Mesodermal cell (in vitro differentiated cells): Measurements from ENCODE around the gene CD37.
"Not testable (repeated sequence)": the region's sequence is repeated elsewhere in the genome, so short reads cannot be mapped to it uniquely, and the experiment has no call there.

Experiments used
- H3K27ac ChIP-seq: 2 replicates; pipeline ENCODE4 v1.7.0; 2013; ENCODE audit warnings: mild to moderate bottlenecking, low read depth, low read length, moderate library complexity; ENCODE audit not compliant: severe bottlenecking
- H3K36me3 ChIP-seq: 2 replicates; pipeline ENCODE4 v1.7.1; 2013; ENCODE audit warnings: mild to moderate bottlenecking, low read length, moderate library complexity; ENCODE audit not compliant: control insufficient read depth, insufficient read depth
- H3K4me1 ChIP-seq: one replicate; pipeline ENCODE4 v1.7.1; 2013; ENCODE audit warnings: mild to moderate bottlenecking, low read length; ENCODE audit not compliant: insufficient read depth, control insufficient read depth, poor library complexity, severe bottlenecking
- H3K4me3 ChIP-seq: 2 replicates; pipeline ENCODE4 v1.7.0; 2013; ENCODE audit warnings: low read length, control low read depth, mild to moderate bottlenecking; ENCODE audit not compliant: insufficient read depth, poor library complexity, severe bottlenecking; ENCODE audit errors: extremely low read depth
- H3K9me3 ChIP-seq: 2 replicates; pipeline ENCODE4 v1.7.1; 2013; ENCODE audit warnings: mild to moderate bottlenecking, low read length, moderate library complexity; ENCODE audit not compliant: control insufficient read depth
- WGBS, 2 experiments: methylation state at CpG; one replicate each; pipeline ENCODE4 v1.1.5; 2013; ENCODE audit warnings: missing lambda C conversion rate in 2 of 2; ENCODE audit not compliant: insufficient coverage in 2 of 2; 5-methylcytosine and 5-hydroxymethylcytosine counted together

CD37 gene

GRCh38 chr19:49301866-49302252 lies 33.3 kb upstream of the CD37 start:
- Histone ChIP-seq H3K36me3 (no peaks in the 10 kb centered on the region), H3K9me3 (no peaks in the 10 kb centered on the region), H3K27ac (no peak overlapping the region), H3K4me3 (no peak overlapping the region), H3K4me1 (no peaks in the 10 kb centered on the region)
- WGBS, 2 experiments = 87% methylated on average over 5 of the region's 5 CpGs

GRCh38 chr19:49306734-49307133 lies 28.5 kb upstream of the CD37 start:
- H3K27ac ChIP-seq, H3K4me1 ChIP-seq, H3K4me3 ChIP-seq, H3K9me3 ChIP-seq: not testable (repeated sequence)
- 91 to 100% methylated on average over 1 to 2 of the region's 7 CpGs for WGBS, 2 experiments
- peaks cover 25% of the 10 kb centered on the region for H3K36me3 ChIP-seq

- WGBS, 2 experiments = 90 to 92% methylated on average over 5 of the region's 6 CpGs
- Histone ChIP-seq H3K27ac (no peak overlapping the region), H3K36me3 (peaks cover 31% of the 10 kb centered on the region), H3K4me1 (no peaks in the 10 kb centered on the region), H3K4me3 (no peak overlapping the region), H3K9me3 (no peaks in the 10 kb centered on the region)
Observed at GRCh38 chr19:49309087-49309486, 26.1 kb upstream of the CD37 start.

GRCh38 chr19:49315111-49315510 lies 20.1 kb upstream of the CD37 start:
- Histone ChIP-seq H3K4me3 (no peak overlapping the region), H3K9me3 (no peaks in the 10 kb centered on the region), H3K27ac (no peak overlapping the region), H3K36me3 (peaks cover 20% of the 10 kb centered on the region), H3K4me1 (no peaks in the 10 kb centered on the region)
- WGBS, 2 experiments = 100% methylated on average over 1 of the region's 1 CpG

DNA sequence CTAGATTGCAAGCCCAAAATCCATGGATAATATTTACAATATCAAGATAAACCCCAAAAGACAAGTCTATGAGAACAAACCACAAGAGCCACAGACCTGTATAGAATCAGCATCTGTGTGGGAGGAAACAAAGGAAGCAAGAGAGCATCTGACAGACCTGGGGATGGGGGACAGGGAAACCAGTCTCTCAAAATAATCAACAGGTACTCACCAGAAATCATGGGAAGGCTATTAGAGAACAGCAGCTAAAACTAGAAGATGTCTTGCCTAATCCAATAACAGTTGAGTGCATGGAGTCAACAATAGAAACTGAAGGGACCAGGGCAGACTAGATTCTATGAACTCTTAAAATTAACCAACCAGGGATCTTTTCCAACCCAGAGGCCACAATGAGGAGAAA lies 18.9 kb upstream of the CD37 start:
- Histone ChIP-seq H3K27ac (no peak overlapping the region), H3K4me3 (no peak overlapping the region), H3K9me3 (no peaks in the 10 kb centered on the region), H3K4me1 (no peaks in the 10 kb centered on the region), H3K36me3 (peaks cover 10% of the 10 kb centered on the region)

- Histone ChIP-seq H3K36me3 (peaks cover 5% of the 10 kb centered on the region), H3K4me1 (no peaks in the 10 kb centered on the region), H3K9me3 (no peaks in the 10 kb centered on the region), H3K4me3 (no peak overlapping the region), H3K27ac (no peak overlapping the region)
Observed at GRCh38 chr19:49318296-49318695, 16.9 kb upstream of the CD37 start.

GRCh38 chr19:49324801-49325576 lies 10.2 kb upstream of the CD37 start, which contains the start of gene SLC6A16:
SLC6A16 (minus strand) TSS chr19:49325191; CDS start chr19:49311347, 13,844 bp downstream.
- Histone ChIP-seq H3K36me3 (peaks cover 27% of the 10 kb centered on the region), H3K4me1 (no peaks in the 10 kb centered on the region), H3K9me3 (no peaks in the 10 kb centered on the region), H3K4me3 (no peak within 1 kb of the TSS), H3K27ac (no peak within 1 kb of the TSS)
- whole genome bisulfite sequencing, 2 experiments = 94 to 97% methylated on average over 28 to 30 of the region's 38 CpGs

- not testable (repeated sequence) for H3K4me3 ChIP-seq, H3K27ac ChIP-seq, H3K4me1 ChIP-seq, H3K9me3 ChIP-seq
- peaks cover 28% of the 10 kb centered on the region for H3K36me3 ChIP-seq
- WGBS, 2 experiments = 97 to 98% methylated on average over 8 to 11 of the region's 13 CpGs
Observed at GRCh38 chr19:49325756-49326155, 9.4 kb upstream of the CD37 start.

DNA sequence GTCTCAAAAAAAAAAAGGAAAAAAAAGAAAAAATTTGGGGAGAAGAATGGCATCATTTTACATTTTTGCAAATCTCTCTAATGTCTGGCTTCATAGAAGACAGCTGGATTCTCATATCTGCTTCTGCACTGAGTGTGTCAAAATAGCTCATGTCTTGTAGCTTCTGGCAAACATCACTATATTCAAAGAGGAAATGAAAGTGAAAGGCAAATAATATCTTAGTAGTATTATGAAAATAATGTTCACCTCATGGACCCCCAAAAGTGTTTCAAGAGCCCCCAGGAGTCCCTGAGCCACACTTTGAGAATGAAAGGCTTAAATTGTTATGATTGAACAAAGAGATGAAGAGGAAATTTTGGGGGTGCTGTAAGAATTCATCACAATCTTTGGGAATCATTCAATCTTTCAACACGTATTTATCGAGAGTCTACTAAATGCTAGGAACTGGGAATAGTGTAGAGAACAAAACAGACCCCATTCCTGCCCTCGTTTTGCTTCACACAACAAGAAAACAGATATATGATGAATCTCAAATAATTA lies 9.0 kb upstream of the CD37 start:
- peaks cover 32% of the 10 kb centered on the region for H3K36me3 ChIP-seq
- no CpG with 5 or more reads among the region's 3 CpGs for WGBS, 2 experiments

GRCh38 chr19:49327878-49328544 lies 7.2 kb upstream of the CD37 start:
- H3K4me3 ChIP-seq = no peak overlapping the region

More for the DNA sequence above, 9.0 kb upstream of the CD37 start:
- no peaks in the 10 kb centered on the region for H3K9me3 ChIP-seq
- no peak overlapping the region for H3K4me3 ChIP-seq
- no peak overlapping the region for H3K27ac ChIP-seq
- H3K4me1 ChIP-seq = no peaks in the 10 kb centered on the region

DNA sequence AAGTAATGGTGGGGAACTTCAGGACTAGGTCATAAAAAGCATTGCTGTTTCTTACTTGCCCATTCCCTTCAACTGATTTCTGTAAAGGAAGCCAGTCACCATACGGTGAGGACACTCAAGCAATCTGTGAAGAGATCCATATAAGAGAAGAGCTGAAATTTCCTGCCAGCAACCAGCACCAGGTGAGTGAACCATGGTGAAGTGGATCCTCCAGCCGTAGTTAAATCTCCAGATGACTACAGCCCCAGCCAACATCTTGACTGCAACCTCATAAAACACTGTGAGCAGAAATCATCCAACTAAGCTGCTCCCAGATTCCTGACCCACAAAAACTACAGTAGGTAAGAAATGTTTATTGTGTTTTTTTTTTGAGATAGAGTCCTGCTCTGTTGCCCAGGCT lies 6.5 kb upstream of the CD37 start:
- H3K36me3 ChIP-seq = peaks cover 27% of the 10 kb centered on the region
- H3K27ac ChIP-seq = no peak overlapping the region

More at GRCh38 chr19:49327878-49328544, 7.2 kb upstream of the CD37 start:
- Histone ChIP-seq H3K4me1 (no peaks in the 10 kb centered on the region), H3K27ac (no peak overlapping the region), H3K9me3 (no peaks in the 10 kb centered on the region), H3K36me3 (peaks cover 27% of the 10 kb centered on the region)
- WGBS, 2 experiments = 40 to 67% methylated on average over 2 of the region's 2 CpGs

More for the DNA sequence above, 6.5 kb upstream of the CD37 start:
- Histone ChIP-seq H3K4me3 (no peak overlapping the region), H3K9me3 (no peaks in the 10 kb centered on the region), H3K4me1 (peaks cover 4% of the 10 kb centered on the region)
- 100% methylated on average over 1 of the region's 2 CpGs; no CpG with 5 or more reads in 1 of the 2 experiments for WGBS, 2 experiments
